Anterior cingulate cortex (tissue), 58 donors: ENCODE data around the gene PROCA1.
A peak's percentile ranks its signal among the peaks of the same experiment; 100 is the strongest.
"Not testable (repeated sequence)": the region's sequence is repeated elsewhere in the genome, so short reads cannot be mapped to it uniquely, and the experiment has no call there.

Source experiments
- DNase-seq, 58 donors: peaks; one replicate each; lab custom pipeline; 2025; lab: John Stamatoyannopoulos, UW

The PROCA1 gene

DNA sequence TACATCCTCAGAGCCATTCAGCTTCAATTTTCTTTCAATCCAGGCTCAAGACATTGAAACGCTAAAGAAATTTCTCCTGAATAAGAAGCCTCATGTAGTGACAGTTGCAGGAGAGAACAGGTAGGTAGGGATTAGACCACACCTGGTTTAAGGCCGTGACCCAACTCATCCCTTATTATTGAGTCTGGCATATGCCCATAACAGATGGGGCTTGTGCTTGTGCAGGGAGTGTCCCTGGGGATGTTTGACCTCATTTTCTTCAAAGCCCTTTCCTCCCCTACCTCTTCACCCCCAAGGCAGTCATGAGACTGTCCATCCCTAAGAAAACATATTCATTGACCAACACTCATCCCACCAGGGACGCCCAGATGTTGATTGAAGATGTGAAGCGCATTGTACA lies 25.4 kb downstream of the PROCA1 start:
- no peak for DNase-seq

DNA sequence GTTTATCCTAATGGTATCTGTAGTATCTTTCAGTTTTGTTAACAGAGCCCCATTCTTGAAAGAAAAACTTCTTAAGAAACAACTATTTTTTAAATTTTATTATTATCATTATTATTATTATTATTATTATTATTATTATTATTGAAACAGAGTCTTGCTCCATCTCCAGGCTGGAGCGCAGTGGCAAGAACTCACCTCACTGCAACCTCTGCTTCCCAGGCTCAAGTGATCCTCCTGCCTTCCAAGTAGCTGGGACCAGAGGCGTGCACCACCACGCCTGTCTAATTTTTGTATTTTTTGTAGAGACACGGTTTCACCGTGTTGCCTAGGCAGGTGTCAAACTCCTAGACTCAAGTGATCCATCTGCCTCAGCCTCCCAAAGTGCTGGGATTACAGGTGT lies 26.3 kb downstream of the PROCA1 start:
- DNase-seq = no peak

- peak in 53 of 58 donors; percentile 15 to 92 (median 72) for DNase-seq
These were observed 26.7 kb downstream of the PROCA1 start for GRCh38 chr17:28684963-28685362.

DNA sequence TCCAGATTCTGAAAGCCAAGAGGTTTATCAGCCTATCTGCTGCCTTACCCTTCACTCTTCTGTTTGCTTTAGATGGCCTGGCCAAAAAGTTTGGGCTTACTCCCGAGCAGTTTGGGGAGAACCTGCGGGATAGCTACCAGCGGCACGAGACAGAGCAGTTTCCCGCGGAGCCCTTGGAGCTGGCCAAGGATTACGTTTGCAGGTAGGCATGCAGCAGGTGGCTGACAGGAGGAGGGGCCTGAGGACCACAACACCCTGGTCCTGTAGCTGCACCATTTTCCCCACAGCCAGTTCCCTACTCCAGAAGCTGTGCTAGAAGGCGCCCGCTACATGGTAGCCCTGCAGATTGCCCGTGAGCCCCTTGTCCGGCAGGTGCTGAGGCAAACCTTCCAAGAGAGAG lies 29.0 kb downstream of the PROCA1 start:
- DNase-seq = no peak

DNA sequence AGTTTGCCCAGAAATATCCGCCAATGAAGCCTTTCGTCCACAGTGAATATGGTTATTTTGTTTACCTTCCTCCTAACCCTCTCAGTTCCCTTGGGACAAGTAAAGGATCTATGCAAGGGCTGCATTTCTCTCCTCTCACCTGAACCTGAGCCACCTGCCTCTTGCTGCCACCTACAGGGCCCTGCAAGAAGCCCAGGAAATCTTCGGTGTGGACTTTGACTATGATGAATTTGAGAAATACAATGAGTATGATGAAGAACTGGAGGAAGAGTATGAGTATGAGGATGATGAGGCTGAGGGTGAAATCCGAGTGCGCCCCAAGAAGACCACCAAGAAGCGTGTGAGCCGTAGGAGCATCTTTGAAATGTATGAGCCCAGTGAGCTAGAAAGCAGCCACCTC lies 35.7 kb downstream of the PROCA1 start:
- DNase-seq = no peak

DNA sequence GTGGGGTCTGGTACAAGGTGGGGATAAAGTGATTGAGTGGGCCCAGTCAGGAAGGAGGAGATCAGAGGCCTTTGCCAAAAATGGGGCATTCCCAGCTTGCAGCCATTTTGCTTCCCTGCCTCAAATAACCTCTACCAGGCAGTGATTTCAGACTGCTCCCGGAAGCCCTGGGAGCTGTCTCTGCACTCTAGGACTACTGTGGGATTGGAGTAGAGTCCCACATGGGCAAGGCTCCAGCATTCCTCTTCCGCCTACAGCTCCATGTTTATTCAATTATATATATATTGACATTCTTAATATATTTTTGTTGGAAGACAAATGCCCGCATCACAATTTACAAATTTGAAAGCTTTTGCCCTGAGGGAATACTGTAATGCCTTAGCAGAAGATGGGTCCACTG lies 36.2 kb downstream of the PROCA1 start:
- DNase-seq = no peak

DNA sequence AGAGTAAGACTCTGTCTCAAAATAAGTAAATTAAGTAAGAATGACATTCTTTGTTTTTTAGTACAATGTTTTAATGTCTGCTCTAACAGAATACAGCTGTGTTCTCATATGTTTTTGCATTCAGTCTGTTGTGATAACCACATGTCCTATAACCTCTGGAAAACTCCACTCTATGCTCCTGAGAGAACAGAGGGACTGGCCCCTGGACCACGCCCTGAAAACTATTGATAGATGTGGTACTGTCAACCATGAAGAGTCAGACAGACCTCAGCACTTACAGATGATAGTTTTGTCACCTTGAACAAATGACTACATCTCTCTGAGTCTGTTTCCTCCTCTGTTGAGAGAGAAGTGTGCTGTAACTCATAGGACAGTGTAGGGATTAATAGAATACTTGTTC lies 41.8 kb downstream of the PROCA1 start:
- DNase-seq = no peak

DNA sequence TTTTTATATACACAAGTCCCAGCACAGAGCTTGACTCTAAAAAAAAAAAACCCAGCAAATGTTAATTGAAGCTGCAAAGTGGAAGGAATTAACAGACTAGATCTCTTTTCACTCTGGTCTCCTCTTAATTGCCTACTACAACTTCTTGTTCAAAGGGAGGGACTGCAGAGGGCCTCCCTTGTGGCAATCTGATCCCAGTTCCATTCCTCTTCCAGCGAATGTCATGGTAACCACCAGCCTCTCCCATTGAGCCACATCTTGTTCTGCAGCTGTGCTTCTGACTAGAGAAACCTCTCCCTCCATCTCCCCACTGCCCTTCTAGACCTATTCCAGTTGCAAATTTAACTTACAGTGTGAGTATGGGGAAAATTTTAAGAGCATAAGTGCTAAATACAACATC lies 43.8 kb downstream of the PROCA1 start:
- no peak for DNase-seq

- DNase-seq = no peak
These were observed 45.7 kb downstream of the PROCA1 start for GRCh38 chr17:28665994-28666393.

- DNase-seq = no peak
These were observed 48.0 kb downstream of the PROCA1 start for GRCh38 chr17:28663723-28664122.

DNA sequence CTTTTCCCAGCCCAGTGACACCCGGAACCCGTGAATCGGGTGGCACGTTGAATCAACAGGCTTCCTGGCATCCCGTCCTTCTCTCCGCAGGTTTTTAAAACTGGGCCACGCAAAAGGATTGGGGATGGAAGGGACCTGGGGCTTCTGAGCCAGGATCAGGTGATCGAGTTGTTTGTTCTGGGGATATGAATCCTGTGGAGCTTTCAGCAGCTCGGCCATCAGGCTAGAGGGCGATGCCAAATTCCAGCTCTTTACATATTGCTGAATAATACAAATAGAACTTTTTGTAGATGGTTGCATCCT lies 49.2 kb downstream of the PROCA1 start:
- DNase-seq = no peak

GRCh38 chr17:28661635-28662526 lies 49.8 kb downstream of the PROCA1 start, which contains the start of the genes SDF2 and SUPT6H:
TSS of gene SDF2 (minus strand) at chr17:28661906. CDS start at chr17:28661876, 30 bp downstream.
TSS of gene SUPT6H (plus strand) at chr17:28662205. CDS start at chr17:28673402, 11,197 bp downstream.
- DNase-seq = peak; percentile 12 to 97 (median 89)

- not testable (repeated sequence) for DNase-seq
These were observed 52.2 kb downstream of the PROCA1 start for GRCh38 chr17:28659497-28659881.

- DNase-seq = not testable (repeated sequence)
These were observed 52.8 kb downstream of the PROCA1 start for GRCh38 chr17:28658766-28659496.

DNA sequence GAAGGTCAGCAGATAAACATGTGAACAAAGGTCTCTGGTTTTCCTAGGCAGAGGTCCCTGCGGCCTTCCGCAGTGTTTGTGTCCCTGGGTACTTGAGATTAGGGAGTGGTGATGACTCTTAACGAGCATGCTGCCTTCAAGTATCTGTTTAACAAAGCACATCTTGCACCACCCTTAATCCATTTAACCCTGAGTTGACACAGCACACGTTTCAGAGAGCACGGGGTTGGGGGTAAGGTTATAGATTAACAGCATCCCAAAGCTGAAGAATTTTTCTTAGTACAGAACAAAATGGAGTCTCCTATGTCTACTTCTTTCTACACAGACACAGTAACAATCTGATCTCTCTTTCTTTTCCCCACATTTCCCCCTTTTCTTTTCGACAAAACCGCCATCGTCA lies 53.3 kb downstream of the PROCA1 start:
- not testable (repeated sequence) for DNase-seq

DNA sequence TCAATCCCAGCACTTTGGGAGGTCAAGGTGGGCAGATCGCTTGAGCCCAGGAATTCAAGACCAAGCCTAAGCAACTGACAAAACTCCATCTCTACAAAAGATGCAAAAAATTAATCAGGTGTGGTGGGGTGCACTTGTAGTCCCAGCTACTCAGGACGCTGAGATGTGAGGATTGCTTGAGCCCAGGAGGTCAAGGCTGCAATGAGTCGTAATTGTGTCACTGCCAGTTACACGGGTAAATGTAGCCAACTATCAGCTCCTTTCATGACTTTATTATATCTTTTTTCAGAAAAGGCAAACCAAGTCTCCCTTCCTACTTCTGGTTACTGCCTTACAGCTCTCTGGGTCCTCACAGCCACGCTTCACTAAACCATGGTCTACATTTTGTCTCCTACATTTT lies 53.9 kb downstream of the PROCA1 start:
- no peak for DNase-seq

- DNase-seq = no peak
These were observed 56.5 kb downstream of the PROCA1 start for GRCh38 chr17:28655160-28655559.
